Neuronal stem cell (in vitro differentiated cells): ENCODE measurements around the gene SFXN1.

Source experiments
- DNase-seq: peaks from one replicate; pipeline ENCODE4 v3.0.0-alpha.2; 2013; ENCODE audit warnings: low spot score
- H2AFZ ChIP-seq: one replicate; pipeline ENCODE4 v1.6.1; 2013; ENCODE audit warnings: mild to moderate bottlenecking, low read length, inconsistent platforms
- H2AK5ac ChIP-seq: 2 replicates; pipeline ENCODE4 v1.6.1; 2013; ENCODE audit warnings: low read depth, mild to moderate bottlenecking, inconsistent platforms, low read length, moderate library complexity, mixed read lengths
- H2BK120ac ChIP-seq: 2 replicates; pipeline ENCODE4 v1.6.1; 2013; ENCODE audit warnings: low read depth, mild to moderate bottlenecking, inconsistent platforms, low read length, moderate library complexity, mixed read lengths
- H2BK12ac ChIP-seq: one replicate; pipeline ENCODE4 v1.6.1; 2013; ENCODE audit warnings: low read length, inconsistent platforms
- H2BK15ac ChIP-seq: 2 replicates; pipeline ENCODE4 v1.6.1; 2013; ENCODE audit warnings: mild to moderate bottlenecking, low read length, inconsistent platforms, mixed read lengths
- H2BK5ac ChIP-seq: one replicate; pipeline ENCODE4 v1.6.1; 2013; ENCODE audit warnings: inconsistent platforms, mild to moderate bottlenecking, low read length, moderate library complexity
- H3K14ac ChIP-seq: one replicate; pipeline ENCODE4 v1.6.1; 2013; ENCODE audit warnings: low read length, inconsistent platforms
- H3K18ac ChIP-seq: 2 replicates; pipeline ENCODE4 v1.6.1; 2013; ENCODE audit warnings: low read length, inconsistent platforms
- H3K23ac ChIP-seq: 2 replicates; pipeline ENCODE4 v1.6.1; 2013; ENCODE audit warnings: low read depth, mild to moderate bottlenecking, mixed read lengths, low read length, inconsistent platforms; ENCODE audit not compliant: poor library complexity
- H3K27ac ChIP-seq: replicated peaks from 3 replicates; pipeline ENCODE4 v1.5.1; 2013; ENCODE audit warnings: low read length, inconsistent platforms
- H3K27me3 ChIP-seq, 3 experiments: 2 replicates each; pipeline ENCODE4 v1.6.1; 2013; ENCODE audit warnings: low read length in 3 of 3, mild to moderate bottlenecking in 2 of 3, inconsistent platforms in 1 of 3, low read depth in 1 of 3, mixed read lengths in 1 of 3, moderate library complexity in 1 of 3; ENCODE audit not compliant: control insufficient read depth in 3 of 3, insufficient read depth in 3 of 3
- H3K36me3 ChIP-seq, 2 donors: replicated peaks in 1 of 2; 2 replicates each; pipeline ENCODE4 v1.6.1; 2013; ENCODE audit warnings: low read length in 2 of 2; ENCODE audit not compliant: control insufficient read depth in 2 of 2, insufficient read depth in 2 of 2
- H3K4ac ChIP-seq: 2 replicates; pipeline ENCODE4 v1.6.1; 2013; ENCODE audit warnings: inconsistent platforms, mild to moderate bottlenecking, low read length, moderate library complexity
- H3K4me1 ChIP-seq, 2 donors: 1 replicate in 1 of 2; 2 replicates in 1 of 2; pipeline ENCODE4 v1.6.1; 2013; ENCODE audit warnings: low read length in 2 of 2, low read depth in 1 of 2; ENCODE audit not compliant: control insufficient read depth in 2 of 2, insufficient read depth in 1 of 2
- H3K4me2 ChIP-seq: one replicate; pipeline ENCODE4 v1.6.1; 2013; ENCODE audit warnings: mild to moderate bottlenecking, low read length, inconsistent platforms; ENCODE audit not compliant: insufficient read depth, poor library complexity, severe bottlenecking
- H3K4me3 ChIP-seq, 2 donors: 2 replicates each; pipeline ENCODE4 v1.5.1; 2013; ENCODE audit warnings: low read length in 2 of 2, mild to moderate bottlenecking in 2 of 2, inconsistent platforms in 1 of 2, moderate library complexity in 1 of 2
- H3K79me1 ChIP-seq: one replicate; pipeline ENCODE4 v1.6.1; 2013; ENCODE audit warnings: low read depth, mild to moderate bottlenecking, inconsistent platforms, low read length, moderate library complexity
- H3K9ac ChIP-seq: one replicate; pipeline ENCODE4 v1.6.1; 2013; ENCODE audit warnings: mild to moderate bottlenecking, low read depth, low read length, inconsistent platforms; ENCODE audit not compliant: poor library complexity
- H3K9me3 ChIP-seq, 2 donors: replicated peaks in 1 of 2; 2 replicates each; pipeline versions ENCODE3 to v1.6.1; 2013; ENCODE audit warnings: low read length in 2 of 2, mild to moderate bottlenecking in 2 of 2, inconsistent platforms in 1 of 2, low read depth in 1 of 2, mixed read lengths in 1 of 2, moderate library complexity in 1 of 2; ENCODE audit not compliant: control insufficient read depth in 2 of 2, insufficient read depth in 1 of 2
- H4K8ac ChIP-seq: one replicate; pipeline ENCODE4 v1.6.1; 2013; ENCODE audit warnings: low read depth, mild to moderate bottlenecking, inconsistent platforms, low read length, moderate library complexity
- H4K91ac ChIP-seq: one replicate; pipeline ENCODE4 v1.6.1; 2013; ENCODE audit warnings: low read length, low read depth, mild to moderate bottlenecking, inconsistent platforms; ENCODE audit not compliant: poor library complexity
- WGBS, 2 donors: extraction: QIAGEN DNeasy Blood & Tissue Kit; methylation state at CpG; one replicate each; pipeline ENCODE4 v1.1.7; 2013; ENCODE audit warnings: missing lambda C conversion rate in 2 of 2, mixed read lengths in 1 of 2; ENCODE audit not compliant: insufficient read length in 2 of 2, insufficient replicate concordance in 1 of 2; ENCODE audit errors: extremely low coverage in 2 of 2; 5-methylcytosine and 5-hydroxymethylcytosine counted together

SFXN1 gene

DNA sequence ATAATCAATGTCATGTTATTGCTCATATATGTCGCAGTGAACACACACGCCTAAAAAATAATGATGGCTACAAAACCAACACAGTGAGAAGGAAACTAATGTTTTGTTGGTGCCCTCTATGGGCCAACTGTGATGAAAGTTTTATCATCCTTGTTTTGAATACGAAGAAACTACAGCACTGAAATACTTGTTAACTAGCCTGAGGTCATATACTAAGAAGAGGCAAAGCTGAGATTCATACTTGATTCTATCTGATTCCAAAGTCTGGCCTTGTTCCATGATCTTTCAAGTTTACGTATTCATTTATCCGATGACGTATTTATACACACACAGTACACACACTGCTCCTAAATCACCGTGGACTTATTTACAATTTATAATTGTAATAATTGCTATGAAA, 18.2 kb upstream of the SFXN1 start:
- no peak overlapping the region for H3K23ac ChIP-seq
- H2AFZ ChIP-seq = no peak overlapping the region
- H3K4me3 ChIP-seq = no peak overlapping the region
- H2BK12ac ChIP-seq = no peak overlapping the region
- no peak overlapping the region for H4K91ac ChIP-seq
- H3K14ac ChIP-seq = no peak overlapping the region
- H2BK120ac ChIP-seq = no peak overlapping the region
- H3K4me1 ChIP-seq = peaks cover 1 to 3% of the 10 kb centered on the region in 2 donors
- no peak overlapping the region for H2BK5ac ChIP-seq
- no peak overlapping the region for H3K9ac ChIP-seq
- H3K36me3 ChIP-seq = no peaks in the 10 kb centered on the region
- no peak overlapping the region for H3K4ac ChIP-seq
- H3K4me2 ChIP-seq = no peak overlapping the region
- no peak overlapping the region for H3K18ac ChIP-seq
- WGBS, 2 donors = no CpG with 5 or more reads among the region's 7 CpGs
- DNase-seq = no peak
- H3K79me1 ChIP-seq = no peaks in the 10 kb centered on the region
- no peak overlapping the region for H3K27ac ChIP-seq
- H3K27me3 ChIP-seq = peaks cover 0 to 13% (median 0%) of the 10 kb centered on the region in 3 experiments
- no peaks in the 10 kb centered on the region for H3K9me3 ChIP-seq
- no peak overlapping the region for H2BK15ac ChIP-seq
- H2AK5ac ChIP-seq = no peak overlapping the region
- no peak overlapping the region for H4K8ac ChIP-seq

DNA sequence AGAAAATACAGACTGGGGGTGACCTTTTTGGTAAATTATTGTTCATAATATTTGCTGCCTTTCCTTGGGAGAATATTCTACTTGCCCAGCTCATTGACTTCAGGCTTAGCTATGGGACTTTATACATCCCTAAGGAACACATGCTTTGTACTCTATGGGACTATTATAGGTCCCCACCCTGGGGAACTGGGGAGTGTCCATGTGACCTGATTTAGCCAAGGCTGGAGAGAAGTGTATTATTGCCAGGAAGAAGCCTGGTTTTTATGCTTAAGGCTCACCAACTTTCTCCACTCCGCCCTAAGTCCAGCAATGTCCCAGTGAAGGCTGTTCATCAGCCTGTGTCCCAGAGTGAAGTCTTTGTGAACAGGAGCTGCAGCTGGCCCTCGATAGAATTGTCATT, 17.8 kb upstream of the SFXN1 start:
- H3K79me1 ChIP-seq = no peaks in the 10 kb centered on the region
- H3K9ac ChIP-seq = no peak overlapping the region
- H3K23ac ChIP-seq = no peak overlapping the region
- H3K27ac ChIP-seq = no peak overlapping the region
- H4K8ac ChIP-seq = no peak overlapping the region
- H2AFZ ChIP-seq = no peak overlapping the region
- no peak overlapping the region for H2BK5ac ChIP-seq
- H2BK120ac ChIP-seq = no peak overlapping the region
- H3K4ac ChIP-seq = no peak overlapping the region
- H3K4me1 ChIP-seq = peaks cover 1 to 3% of the 10 kb centered on the region in 2 donors
- H3K4me2 ChIP-seq = no peak overlapping the region
- no peak overlapping the region for H4K91ac ChIP-seq
- H3K9me3 ChIP-seq = no peaks in the 10 kb centered on the region
- H2BK15ac ChIP-seq = no peak overlapping the region
- H3K36me3 ChIP-seq = no peaks in the 10 kb centered on the region
- DNase-seq = no peak
- no peak overlapping the region for H2BK12ac ChIP-seq
- H3K18ac ChIP-seq = no peak overlapping the region
- H3K14ac ChIP-seq = no peak overlapping the region
- WGBS, 2 donors = no CpG with 5 or more reads among the region's 2 CpGs
- no peak overlapping the region for H3K4me3 ChIP-seq
- H3K27me3 ChIP-seq = peaks cover 0 to 13% (median 0%) of the 10 kb centered on the region in 3 experiments
- H2AK5ac ChIP-seq = no peak overlapping the region

DNA sequence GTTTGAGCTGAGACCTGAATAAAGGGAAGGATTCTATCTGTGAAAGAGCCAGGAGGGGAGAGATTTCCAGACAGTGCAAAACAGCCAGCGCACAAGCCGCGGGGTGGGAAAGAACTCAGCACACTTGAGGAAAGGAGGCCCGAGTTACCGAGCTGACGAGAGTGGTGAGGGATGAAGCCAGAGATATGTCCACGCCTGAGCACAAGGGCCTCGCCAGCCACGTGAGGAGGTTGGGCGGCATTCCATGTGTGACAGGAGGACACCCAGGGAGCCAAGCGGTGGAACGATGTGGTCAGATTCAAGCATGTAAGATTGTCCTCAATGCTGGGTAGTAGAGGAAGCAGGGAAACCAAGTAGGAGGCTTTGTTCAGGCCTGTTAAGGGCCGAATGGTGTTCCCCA, 17.0 kb upstream of the SFXN1 start:
- Histone ChIP-seq H3K4me2 (no peak overlapping the region), H3K36me3 (no peaks in the 10 kb centered on the region), H3K27me3 (peaks cover 0 to 21% (median 0%) of the 10 kb centered on the region in 3 experiments), H3K23ac (no peak overlapping the region), H2AK5ac (no peak overlapping the region), H2AFZ (no peak overlapping the region), H3K4ac (no peak overlapping the region), H2BK120ac (no peak overlapping the region), H3K18ac (no peak overlapping the region), H2BK5ac (no peak overlapping the region), H3K79me1 (no peaks in the 10 kb centered on the region), H4K91ac (no peak overlapping the region), H2BK12ac (no peak overlapping the region), H3K27ac (no peak overlapping the region), H2BK15ac (no peak overlapping the region), H4K8ac (no peak overlapping the region), H3K9me3 (no peaks in the 10 kb centered on the region), H3K4me3 (peak overlapping the region in 1 of 2 donors; percentile 20), H3K4me1 (peaks cover 0 to 1% of the 10 kb centered on the region in 2 donors), H3K14ac (no peak overlapping the region), H3K9ac (no peak overlapping the region)
- WGBS, 2 donors = no CpG with 5 or more reads among the region's 13 CpGs
- DNase-seq = no peak

DNA sequence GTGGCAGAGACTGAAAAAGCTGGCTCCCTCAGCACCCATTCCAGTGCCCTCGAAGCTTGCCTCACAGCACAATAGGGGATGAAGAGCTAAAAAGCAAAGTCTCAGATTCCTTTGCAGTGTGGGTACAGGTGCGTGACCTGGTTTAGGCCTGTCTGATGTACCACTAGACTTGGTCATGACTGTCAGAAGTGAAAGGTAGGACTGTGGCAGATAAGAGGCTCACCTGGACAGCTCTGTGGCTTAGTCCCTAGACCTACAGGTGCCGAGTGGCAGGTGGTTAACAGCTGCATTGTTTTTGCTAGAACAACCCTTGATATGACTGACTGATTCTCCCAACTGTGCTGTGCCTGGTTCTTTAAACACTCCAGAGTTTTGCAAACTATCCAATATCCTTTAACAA, 14.7 kb upstream of the SFXN1 start:
- Histone ChIP-seq H3K14ac (no peak overlapping the region), H2BK15ac (no peak overlapping the region), H2BK5ac (no peak overlapping the region), H3K9ac (no peak overlapping the region), H3K27me3 (peaks cover 0 to 34% (median 0%) of the 10 kb centered on the region in 3 experiments), H2BK120ac (no peak overlapping the region), H4K91ac (no peak overlapping the region), H2AFZ (no peak overlapping the region), H3K27ac (no peak overlapping the region), H3K4me3 (no peak overlapping the region), H3K4ac (no peak overlapping the region), H3K4me1 (peaks cover 0 to 1% of the 10 kb centered on the region in 2 donors), H2BK12ac (no peak overlapping the region), H3K23ac (no peak overlapping the region), H3K36me3 (no peaks in the 10 kb centered on the region), H3K9me3 (no peaks in the 10 kb centered on the region), H4K8ac (no peak overlapping the region), H3K79me1 (no peaks in the 10 kb centered on the region), H3K18ac (no peak overlapping the region), H3K4me2 (no peak overlapping the region), H2AK5ac (no peak overlapping the region)
- WGBS, 2 donors = no CpG with 5 or more reads among the region's 3 CpGs
- DNase-seq = no peak
